ENCODE data around the gene ZRANB3. TPM values are rescaled to one million over a fixed set of nuclear protein-coding genes. Genes with fewer than 3 reads are reported as not detected.

ZRANB3 gene
- total RNA-seq, 1 experiment from 2014 or later = 15.9 TPM

- POLR2A ChIA-PET = no interaction called here
- Mint-ChIP-seq H3K36me3 (peaks cover 51% of the 10 kb centered on the region), H3K9me3 (peaks cover 42% of the 10 kb centered on the region), H3K27ac (no peak overlapping the region), H3K27me3 (ENCODE audit: low read depth) (no peaks in the 10 kb centered on the region), H3K4me3 (no peak overlapping the region), H3K4me1 (peaks cover 9% of the 10 kb centered on the region; the same call in 1 of the 2 replicates)
- CTCF ChIA-PET = no interaction called here
- ATAC-seq = no peak
- no peak for DNase-seq (ENCODE audit: low spot score)
- TF ChIP-seq ZSCAN18 (CRISPR knock-in tag; IDR thresholded peaks at IDR 0.05) = no peak
Observed at GRCh38 chr2:135144343-135144742, 386.7 kb downstream of the ZRANB3 start.

- no peaks in the 10 kb centered on the region for H3K27me3 Mint-ChIP-seq (ENCODE audit: low read depth)
- no peak overlapping the region for H3K27ac Mint-ChIP-seq
- H3K4me1 Mint-ChIP-seq = peaks cover 9% of the 10 kb centered on the region; the same call in 1 of the 2 replicates
- DNase-seq (ENCODE audit: low spot score) (no peak), ATAC-seq (no peak)
- TF ChIP-seq ZNF138 (CRISPR knock-in tag; conservative IDR thresholded peaks at IDR 0.05) (no peak), CTCF (IDR thresholded peaks at IDR 0.05) (no peak), MLX (CRISPR knock-in tag; IDR thresholded peaks at IDR 0.05) (no peak), FOXK1 (CRISPR knock-in tag; IDR thresholded peaks at IDR 0.05) (no peak), GTF2I (CRISPR knock-in tag; conservative IDR thresholded peaks at IDR 0.05) (no peak), USF2 (CRISPR knock-in tag; IDR thresholded peaks at IDR 0.05) (no peak), FOXJ3 (CRISPR knock-in tag; IDR thresholded peaks at IDR 0.05; ENCODE audit: borderline replicate concordance) (no peak), ERG (CRISPR knock-in tag; IDR thresholded peaks at IDR 0.05) (no peak), RELA (CRISPR knock-in tag; IDR thresholded peaks at IDR 0.05; ENCODE audit: borderline replicate concordance) (no peak), E2F4 (CRISPR knock-in tag; IDR thresholded peaks at IDR 0.05; ENCODE audit: borderline replicate concordance, low read depth) (no peak), JUN (CRISPR knock-in tag; IDR thresholded peaks at IDR 0.05) (no peak), HMGA2 (CRISPR knock-in tag; IDR thresholded peaks at IDR 0.05) (no peak), ATF2 (CRISPR knock-in tag; IDR thresholded peaks at IDR 0.05; ENCODE audit: borderline replicate concordance, low read depth) (no peak), SMAD4 (CRISPR knock-in tag; IDR thresholded peaks at IDR 0.05) (no peak)
- H3K36me3 Mint-ChIP-seq = peaks cover 55% of the 10 kb centered on the region
- ChIA-PET POLR2A (no interaction called here), CTCF (no interaction called here)
- H3K9me3 Mint-ChIP-seq = peaks cover 42% of the 10 kb centered on the region
- no peak overlapping the region for H3K4me3 Mint-ChIP-seq
Observed at GRCh38 chr2:135142323-135142722, 388.7 kb downstream of the ZRANB3 start.
